ENCODE data around the gene ADARB1. TPM values are rescaled to one million over a fixed set of nuclear protein-coding genes. Genes with fewer than 3 reads are reported as not detected.

ADARB1 gene
- total RNA-seq, 3 donors from 2014 or later (not counting 1 experiment from before 2014, with no cell fraction given) = 20.7 to 28.0 (median 26.6) TPM

DNA sequence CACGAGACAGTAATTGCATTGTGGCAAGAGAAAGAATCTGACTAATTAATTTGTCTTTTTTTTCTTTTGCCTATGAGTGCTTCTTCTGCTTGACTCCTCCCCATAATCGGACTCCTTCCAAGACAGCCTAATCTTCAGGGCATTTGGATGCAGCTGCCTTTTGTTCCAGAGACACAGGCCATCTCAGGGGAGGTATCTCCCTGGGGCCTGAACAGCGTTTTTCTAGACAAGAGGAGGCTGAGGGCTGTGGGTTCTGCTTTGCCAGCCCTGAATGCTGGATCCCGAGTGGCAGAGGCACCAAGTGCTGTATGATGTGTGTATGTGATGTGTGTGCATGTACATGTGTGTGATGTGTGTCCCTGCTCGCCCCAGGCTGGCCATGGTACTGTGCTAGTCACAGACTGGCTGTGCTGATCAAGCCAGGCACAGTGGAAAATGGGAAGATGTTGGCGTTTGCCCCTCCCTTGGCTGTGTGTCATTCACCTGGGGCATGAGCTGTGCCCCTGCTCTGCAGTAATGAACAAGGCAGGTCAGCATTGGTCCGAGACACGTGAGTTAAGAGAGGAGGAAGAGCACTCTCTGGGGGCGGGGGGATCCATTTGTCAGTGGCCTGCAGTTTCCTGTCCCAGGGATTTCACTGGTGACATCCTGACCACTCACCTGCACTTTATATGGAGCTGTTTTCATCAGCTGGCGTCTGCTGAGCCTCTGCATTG lies 77.2 kb downstream of the ADARB1 start:
- Histone ChIP-seq H3K36me3 (ENCODE audit: control insufficient read depth, insufficient read depth, low read length) (no peaks in the 10 kb centered on the region), H3K4me1 (ENCODE audit: control insufficient read depth, insufficient read depth, low read length) (peaks cover 27% of the 10 kb centered on the region), H3K27ac (ENCODE audit: low read length) (no peak overlapping the region), H3K27me3 (ENCODE audit: control insufficient read depth, insufficient read depth, low read length) (no peaks in the 10 kb centered on the region), H3K4me3 (ENCODE audit: low read length) (no peak overlapping the region), H3K9me3 (ENCODE audit: control insufficient read depth, insufficient read depth, low read length) (no peaks in the 10 kb centered on the region)
- DNase-seq (no peak), ATAC-seq (no peak)
- H3K36me3 Mint-ChIP-seq = no peaks in the 10 kb centered on the region
- H3K27ac Mint-ChIP-seq = peak overlapping the region in 1 of 2 donors; percentile 86
- no peaks in the 10 kb centered on the region for H3K27me3 Mint-ChIP-seq (ENCODE audit: low read depth in 2 of 2)
- WGBS (ENCODE audit: insufficient coverage) = 73% methylated on average over 9 of the region's 10 CpGs
- intact Hi-C loops (cut with micrococcal nuclease) = no loop called here
- peaks cover 0 to 7% of the 10 kb centered on the region in 2 donors for H3K9me3 Mint-ChIP-seq
- H3K4me1 Mint-ChIP-seq = peaks cover 21 to 31% of the 10 kb centered on the region in 2 donors
- TF ChIP-seq, protein P1, sequence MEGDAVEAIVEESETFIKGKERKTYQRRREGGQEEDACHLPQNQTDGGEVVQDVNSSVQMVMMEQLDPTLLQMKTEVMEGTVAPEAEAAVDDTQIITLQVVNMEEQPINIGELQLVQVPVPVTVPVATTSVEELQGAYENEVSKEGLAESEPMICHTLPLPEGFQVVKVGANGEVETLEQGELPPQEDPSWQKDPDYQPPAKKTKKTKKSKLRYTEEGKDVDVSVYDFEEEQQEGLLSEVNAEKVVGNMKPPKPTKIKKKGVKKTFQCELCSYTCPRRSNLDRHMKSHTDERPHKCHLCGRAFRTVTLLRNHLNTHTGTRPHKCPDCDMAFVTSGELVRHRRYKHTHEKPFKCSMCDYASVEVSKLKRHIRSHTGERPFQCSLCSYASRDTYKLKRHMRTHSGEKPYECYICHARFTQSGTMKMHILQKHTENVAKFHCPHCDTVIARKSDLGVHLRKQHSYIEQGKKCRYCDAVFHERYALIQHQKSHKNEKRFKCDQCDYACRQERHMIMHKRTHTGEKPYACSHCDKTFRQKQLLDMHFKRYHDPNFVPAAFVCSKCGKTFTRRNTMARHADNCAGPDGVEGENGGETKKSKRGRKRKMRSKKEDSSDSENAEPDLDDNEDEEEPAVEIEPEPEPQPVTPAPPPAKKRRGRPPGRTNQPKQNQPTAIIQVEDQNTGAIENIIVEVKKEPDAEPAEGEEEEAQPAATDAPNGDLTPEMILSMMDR (IDR thresholded peaks at IDR 0.05) = no peak
- H3K4me3 Mint-ChIP-seq = no peak overlapping the region

DNA sequence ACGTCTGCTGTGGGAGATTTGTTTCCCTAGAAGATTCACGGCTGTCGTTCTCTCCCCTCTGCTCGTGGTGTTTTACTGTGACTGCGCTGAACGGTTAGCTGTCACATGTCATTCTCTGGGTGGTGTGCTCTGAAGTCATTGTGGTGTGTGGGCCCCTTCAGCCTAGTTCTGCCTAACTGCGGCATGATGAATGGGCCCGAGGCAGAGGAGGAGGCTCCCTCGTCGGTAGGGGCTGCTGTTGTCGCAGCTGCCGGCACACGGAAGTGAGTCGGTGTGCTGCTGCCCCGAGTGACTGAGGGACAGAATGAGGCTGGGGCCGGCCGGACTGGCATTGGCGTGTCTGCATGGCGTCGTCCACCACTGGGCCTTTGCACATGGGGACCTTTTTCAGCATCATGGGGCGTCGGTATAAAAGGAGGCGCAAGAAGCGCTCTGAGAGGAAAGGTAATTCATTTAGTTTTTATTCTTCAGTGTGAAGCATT lies 77.9 kb downstream of the ADARB1 start:
- 13% methylated on average over 24 of the region's 24 CpGs for WGBS (ENCODE audit: insufficient coverage)
- TF ChIP-seq, protein P1 (IDR thresholded peaks at IDR 0.05) = peak; percentile 54
- H3K4me1 Mint-ChIP-seq = peaks cover 21 to 31% of the 10 kb centered on the region in 2 donors

DNA sequence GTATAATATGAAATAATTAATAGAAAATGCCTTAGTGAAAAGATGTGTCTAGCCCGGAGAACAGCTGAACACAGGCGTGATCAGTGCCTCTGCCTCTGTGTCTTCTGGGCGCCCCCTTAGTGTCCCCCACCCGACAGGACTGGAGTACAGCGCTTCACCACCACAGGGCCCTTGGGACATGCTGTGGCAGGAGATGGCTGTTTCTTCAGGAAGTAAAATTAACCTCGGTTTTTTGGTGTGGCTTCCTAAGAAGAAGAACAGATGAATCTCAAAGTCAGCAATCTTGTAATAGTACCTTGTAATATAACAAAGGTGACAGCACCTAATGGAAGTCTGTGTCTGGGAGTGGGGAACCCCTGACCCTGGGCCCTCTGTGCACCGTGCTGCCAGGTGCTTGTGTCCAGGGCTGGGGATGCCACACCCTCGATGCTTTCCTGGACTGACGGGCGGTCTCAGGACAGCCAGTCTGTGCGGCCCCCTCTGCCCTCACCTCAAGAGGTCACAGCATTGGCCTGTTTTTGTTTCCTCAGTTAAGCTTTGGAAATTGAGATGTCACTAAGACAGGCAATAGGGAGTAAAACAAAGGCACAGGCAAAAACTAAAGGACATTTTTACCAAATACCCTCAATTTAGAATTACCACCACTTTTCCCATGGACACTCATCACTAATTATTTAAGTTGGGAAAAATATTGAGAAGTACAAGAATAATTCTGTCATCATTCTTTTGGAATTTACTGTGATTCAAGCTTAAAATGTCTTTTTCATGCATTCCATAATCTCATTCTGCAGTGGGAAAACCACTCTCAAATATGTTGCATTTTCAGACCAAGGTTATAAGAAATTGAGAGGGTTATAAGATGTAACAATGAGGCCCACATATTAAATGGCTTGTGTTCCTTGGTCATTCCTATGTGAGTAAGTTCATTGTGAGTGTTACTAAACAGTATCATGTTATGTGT lies 79.3 kb downstream of the ADARB1 start:
- H3K4me1 Mint-ChIP-seq = peaks cover 21 to 31% of the 10 kb centered on the region in 2 donors

More for the DNA sequence above, 77.9 kb downstream of the ADARB1 start:
- H3K27ac Mint-ChIP-seq = peak overlapping the region; percentile 43 to 86
- H3K9me3 ChIP-seq (ENCODE audit: control insufficient read depth, insufficient read depth, low read length) = no peaks in the 10 kb centered on the region
- H3K9me3 Mint-ChIP-seq = peaks cover 0 to 7% of the 10 kb centered on the region in 2 donors
- intact Hi-C loops (cut with micrococcal nuclease) = no loop called here
- no peak overlapping the region for H3K27ac ChIP-seq (ENCODE audit: low read length)
- H3K36me3 ChIP-seq (ENCODE audit: control insufficient read depth, insufficient read depth, low read length) = no peaks in the 10 kb centered on the region
- H3K4me3 Mint-ChIP-seq = peak overlapping the region; percentile 70
- no peaks in the 10 kb centered on the region for H3K36me3 Mint-ChIP-seq
- peaks cover 27% of the 10 kb centered on the region for H3K4me1 ChIP-seq (ENCODE audit: control insufficient read depth, insufficient read depth, low read length)
- no peak overlapping the region for H3K4me3 ChIP-seq (ENCODE audit: low read length)
- no peaks in the 10 kb centered on the region for H3K27me3 ChIP-seq (ENCODE audit: control insufficient read depth, insufficient read depth, low read length)
- ATAC-seq = peak; percentile 93 to 98 (median 96)
- peak; percentile 56 to 83 for DNase-seq
- H3K27me3 Mint-ChIP-seq (ENCODE audit: low read depth in 2 of 2) = no peaks in the 10 kb centered on the region

More for the DNA sequence above, 79.3 kb downstream of the ADARB1 start:
- DNase-seq (peak in 1 of 2 donors; percentile 25), ATAC-seq (no peak)
- Histone ChIP-seq H3K36me3 (ENCODE audit: control insufficient read depth, insufficient read depth, low read length) (no peaks in the 10 kb centered on the region), H3K27me3 (ENCODE audit: control insufficient read depth, insufficient read depth, low read length) (no peaks in the 10 kb centered on the region), H3K4me1 (ENCODE audit: control insufficient read depth, insufficient read depth, low read length) (peaks cover 27% of the 10 kb centered on the region), H3K27ac (ENCODE audit: low read length) (no peak overlapping the region), H3K4me3 (ENCODE audit: low read length) (no peak overlapping the region), H3K9me3 (ENCODE audit: control insufficient read depth, insufficient read depth, low read length) (no peaks in the 10 kb centered on the region)
- Mint-ChIP-seq H3K27ac (peak overlapping the region in 1 of 2 donors; percentile 31), H3K9me3 (peaks cover 0 to 7% of the 10 kb centered on the region in 2 donors), H3K36me3 (no peaks in the 10 kb centered on the region), H3K27me3 (ENCODE audit: low read depth in 2 of 2) (no peaks in the 10 kb centered on the region), H3K4me3 (no peak overlapping the region)
- 31% methylated on average over 11 of the region's 11 CpGs for WGBS (ENCODE audit: insufficient coverage)
- intact Hi-C loops (cut with micrococcal nuclease) = no loop called here
- TF ChIP-seq, protein P1 (IDR thresholded peaks at IDR 0.05) = no peak
